Suppressor macrophage (primary cell): ENCODE results near the gene TEAD4.

Experiments
- DNase-seq, 4 experiments: peaks; one replicate each; pipeline ENCODE4 v3.0.0-alpha.2; 2020 to 2022
- total RNA-seq, 17 experiments: gene quantifications; one replicate each; lab custom pipeline; 2026; ENCODE audit warnings: mixed read lengths in 6 of 17, inconsistent platforms in 3 of 17; lab: John Stamatoyannopoulos, UW

TEAD4 gene
- total RNA-seq: 0 to 2.0 (median 0.31) reads per million in 17 experiments

DNA sequence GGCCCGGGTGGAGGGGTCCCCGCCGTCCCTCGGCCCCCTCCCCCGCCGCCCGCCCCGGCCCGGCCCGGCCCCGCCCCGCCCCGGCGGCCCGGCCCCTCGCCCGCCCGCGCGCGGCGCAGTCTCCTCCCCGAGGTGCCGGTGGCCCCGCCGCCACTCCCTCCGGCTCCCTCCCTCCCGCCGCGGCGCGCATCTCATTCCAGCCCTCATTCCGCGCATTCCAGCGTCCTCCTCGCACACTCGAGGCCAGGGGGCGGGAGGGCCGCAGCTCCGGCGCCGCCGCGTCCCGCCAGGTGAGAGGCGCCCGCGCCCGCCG is at the start of gene TEAD4:
Gene TEAD4, plus strand, starts transcription at position 206 of the 313 bp plus-strand sequence.
- DNase-seq: peak in 2 of 4 experiments; percentile 17 to 41

DNA sequence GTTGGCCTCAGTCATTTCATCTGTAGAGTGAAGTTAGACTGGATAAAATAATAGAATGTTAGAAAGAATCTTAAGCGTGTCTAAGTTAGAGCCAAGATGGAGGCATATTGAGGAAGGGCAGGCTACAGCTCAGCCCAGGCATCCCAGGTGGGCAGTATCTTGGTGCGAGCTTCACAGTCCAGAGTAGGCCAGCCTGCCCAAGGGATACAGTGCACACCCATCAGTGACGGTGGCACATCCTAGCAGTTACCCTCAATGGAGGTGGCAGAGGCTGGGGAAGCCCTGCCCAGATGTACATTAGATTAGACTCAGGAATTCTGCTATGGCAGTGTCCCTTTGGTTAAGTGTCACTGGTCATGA is 47.0 kb upstream of the TEAD4 start:
- DNase-seq: no peak

DNA sequence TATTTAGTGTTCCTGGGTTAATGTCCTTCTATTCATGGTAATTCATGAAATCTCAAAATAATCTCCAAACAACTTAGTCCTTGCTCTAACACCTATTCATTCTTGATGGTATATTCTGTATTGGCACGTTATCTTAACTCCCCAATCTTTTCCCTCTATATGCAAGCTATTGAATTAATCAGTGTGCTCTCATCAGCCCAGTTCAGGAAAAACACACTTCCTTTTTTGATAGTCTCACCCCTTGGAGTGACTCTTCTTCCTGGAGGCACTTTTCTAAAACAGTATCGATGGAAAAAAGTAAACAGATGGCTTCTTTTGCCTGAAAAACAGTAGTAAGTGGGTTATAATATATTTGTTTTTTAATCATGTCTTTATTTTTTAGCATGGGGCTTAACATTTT is 39.9 kb upstream of the TEAD4 start:
- DNase-seq: no peak

DNA sequence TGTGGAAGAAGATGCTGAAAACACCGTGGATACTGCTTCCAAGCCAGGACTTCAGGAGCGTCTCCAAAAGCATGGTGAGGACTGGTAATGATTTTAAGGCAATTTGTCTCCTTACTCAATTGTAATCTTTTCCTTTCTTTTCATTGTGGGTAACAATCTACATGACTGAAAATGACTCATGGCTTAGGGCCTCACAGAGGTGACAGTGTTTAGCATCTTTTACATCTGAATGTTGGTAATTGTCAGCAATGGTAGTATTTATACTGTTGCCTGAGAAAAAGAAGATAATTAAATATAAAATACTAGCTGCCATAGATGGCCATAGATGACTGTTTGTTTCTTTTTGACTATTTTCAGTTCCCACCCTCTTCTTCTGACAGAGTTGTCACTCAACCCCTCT is 36.9 kb upstream of the TEAD4 start:
- DNase-seq: no peak

DNA sequence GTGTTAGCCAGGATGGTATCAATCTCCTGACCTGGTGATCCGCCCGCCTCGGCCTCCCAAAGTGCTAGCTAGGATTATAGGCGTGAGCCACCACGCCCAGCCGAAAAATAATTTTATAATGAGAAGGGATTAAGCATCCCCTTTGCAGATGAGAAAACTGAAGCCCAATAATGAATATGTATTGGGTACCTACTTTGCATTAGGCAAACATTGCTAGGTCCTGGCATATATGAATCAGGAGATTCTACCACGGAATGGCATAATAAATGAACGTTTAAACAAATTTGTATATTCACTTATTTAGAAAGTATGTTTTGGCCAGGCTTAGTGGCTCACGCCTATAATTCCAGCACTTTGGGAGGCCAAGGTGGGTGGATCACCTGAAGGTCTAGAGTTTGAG is 36.1 kb upstream of the TEAD4 start:
- DNase-seq: no peak

DNA sequence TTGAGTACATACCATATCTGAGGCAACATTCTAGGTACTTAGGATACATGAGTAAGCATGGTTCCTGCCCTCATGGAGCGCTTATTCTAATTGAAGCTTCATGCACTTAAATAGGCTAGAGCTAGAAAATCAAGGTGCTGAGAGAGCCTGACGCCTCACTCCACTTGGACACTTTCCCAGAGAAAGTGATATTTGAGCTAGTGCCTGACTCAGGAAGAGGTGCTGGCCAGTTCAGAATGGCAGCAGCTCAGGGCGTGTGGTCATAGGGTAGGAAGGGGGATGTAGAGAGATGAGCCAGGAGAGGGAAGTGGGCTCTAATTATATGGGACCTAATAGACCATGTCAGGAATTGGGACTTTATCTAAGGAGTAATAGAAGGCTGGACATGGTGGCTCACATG is 35.2 kb upstream of the TEAD4 start:
- DNase-seq: no peak

DNA sequence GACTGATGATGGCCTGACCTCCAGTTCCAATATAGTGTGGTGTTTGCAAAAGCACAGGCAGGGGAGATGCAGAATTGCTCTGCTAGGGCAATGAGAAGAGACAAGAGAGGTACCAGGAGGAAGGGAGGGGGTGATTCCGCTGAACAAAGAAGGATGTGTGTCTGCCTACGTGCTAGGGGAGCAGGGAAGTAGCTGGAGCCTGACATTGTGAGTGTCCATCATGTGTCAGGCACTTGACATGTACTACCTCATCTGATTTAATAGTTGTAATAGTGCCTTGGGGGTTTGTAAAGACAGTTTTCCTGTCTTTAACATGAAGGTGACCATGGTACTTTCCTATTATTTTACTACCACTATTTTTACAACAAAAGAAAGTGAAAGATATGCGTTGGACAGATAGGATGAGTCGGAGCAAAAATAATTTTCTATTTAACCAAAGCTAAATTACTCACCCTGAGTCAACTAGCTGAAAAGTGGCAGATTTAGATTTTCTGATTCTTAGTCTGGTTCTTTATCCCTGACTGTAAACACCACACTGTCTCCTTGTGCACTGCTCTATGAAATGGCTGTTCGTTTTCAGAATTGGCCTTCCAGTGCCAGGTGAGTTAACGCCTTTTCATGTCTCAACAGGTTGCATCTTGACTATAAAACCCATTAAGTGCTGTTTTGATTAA is 33.7 kb upstream of the TEAD4 start:
- peak in 2 of 4 experiments; percentile 8 to 19 for DNase-seq

DNA sequence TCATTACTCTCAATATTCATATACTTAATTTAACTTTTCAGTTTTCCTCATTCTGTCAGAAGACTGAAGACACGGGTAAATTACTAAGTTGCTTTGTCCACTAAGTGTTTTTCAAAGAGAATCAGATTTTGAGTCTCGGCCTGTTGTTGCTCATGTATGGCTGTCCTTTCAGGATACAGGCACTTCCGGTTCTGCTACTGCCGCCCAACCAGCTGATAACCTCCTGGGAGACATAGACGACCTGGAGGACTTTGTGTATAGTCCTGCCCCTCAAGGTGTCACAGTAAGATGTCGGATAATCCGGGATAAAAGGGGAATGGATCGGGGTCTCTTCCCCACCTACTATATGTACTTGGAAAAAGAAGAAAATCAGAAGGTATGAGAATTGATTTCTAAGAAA is 28.3 kb upstream of the TEAD4 start:
- no peak for DNase-seq

DNA sequence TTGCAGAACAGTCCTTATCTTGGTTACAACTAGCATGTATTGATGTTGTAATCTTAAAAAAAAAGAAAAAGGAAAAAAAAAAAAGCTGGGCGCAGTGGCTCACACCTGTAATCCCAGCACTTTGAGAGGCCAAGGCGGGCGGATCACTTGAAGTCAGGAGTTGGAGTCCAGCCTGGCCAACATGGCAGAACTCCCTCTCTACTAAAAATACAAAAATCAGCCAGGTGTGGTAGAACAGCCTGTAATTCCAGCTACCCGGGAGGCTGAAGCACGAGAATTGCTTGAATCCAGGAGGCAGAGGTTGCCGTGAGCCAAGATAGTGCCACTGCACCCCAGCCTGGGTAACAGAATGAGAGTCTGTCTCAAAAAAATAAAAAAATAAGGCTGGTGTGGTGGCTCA is 25.6 kb upstream of the TEAD4 start:
- DNase-seq: no peak

DNA sequence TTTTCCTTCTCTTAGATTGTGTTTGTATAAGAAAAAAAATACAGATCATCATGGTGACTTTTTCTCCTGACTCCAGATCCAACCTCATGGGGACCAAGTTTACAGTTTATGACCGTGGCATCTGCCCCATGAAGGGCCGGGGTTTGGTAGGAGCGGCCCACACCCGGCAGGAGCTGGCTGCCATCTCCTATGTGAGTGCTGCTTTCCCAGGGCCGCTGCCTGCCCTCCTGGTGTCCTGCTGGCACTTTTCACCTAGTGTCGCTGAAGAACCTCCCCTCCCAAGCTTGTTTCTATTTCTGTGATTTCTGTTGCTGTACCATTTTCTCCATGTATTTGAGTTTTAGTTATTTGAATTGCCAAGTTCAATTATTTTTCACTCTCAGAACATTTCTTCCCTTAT is 24.8 kb upstream of the TEAD4 start:
- DNase-seq: no peak

DNA sequence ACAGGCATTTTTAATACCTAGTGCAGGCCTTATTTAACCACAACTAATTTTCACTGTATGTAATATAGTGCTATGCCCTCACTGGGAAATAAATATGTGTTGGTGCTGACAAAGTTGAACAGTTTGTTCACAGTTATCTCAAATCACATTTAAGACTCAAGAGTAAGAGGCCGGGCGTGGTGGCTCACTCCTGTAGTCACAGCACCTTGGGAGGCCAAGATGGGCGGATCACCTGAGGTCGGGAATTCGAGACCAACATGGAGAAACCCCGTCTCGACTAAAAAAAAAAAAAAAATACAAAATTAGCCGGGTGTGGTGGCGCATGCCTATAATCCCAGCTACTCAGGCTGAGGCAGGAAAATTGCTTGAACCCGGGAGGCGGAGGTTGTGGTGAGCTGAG is 22.9 kb upstream of the TEAD4 start:
- DNase-seq: no peak

DNA sequence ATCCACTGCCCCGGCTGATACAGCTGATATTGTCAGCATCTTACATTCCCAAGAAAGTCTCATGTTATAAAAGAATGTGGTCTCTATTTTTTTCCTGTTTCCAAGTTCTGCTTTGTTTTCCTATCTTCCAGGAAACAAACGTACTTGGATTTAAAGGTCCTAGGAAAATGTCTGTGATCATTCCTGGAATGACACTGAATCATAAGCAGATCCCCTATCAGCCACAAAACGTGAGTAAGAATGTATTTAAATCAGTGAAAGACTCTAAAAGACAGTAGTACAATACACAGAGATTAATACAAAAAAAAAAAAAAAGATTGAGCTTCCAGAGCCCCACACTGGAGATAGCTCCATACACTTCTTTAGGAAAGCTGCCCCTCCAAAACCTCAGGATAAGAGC is 21.7 kb upstream of the TEAD4 start:
- DNase-seq: no peak

DNA sequence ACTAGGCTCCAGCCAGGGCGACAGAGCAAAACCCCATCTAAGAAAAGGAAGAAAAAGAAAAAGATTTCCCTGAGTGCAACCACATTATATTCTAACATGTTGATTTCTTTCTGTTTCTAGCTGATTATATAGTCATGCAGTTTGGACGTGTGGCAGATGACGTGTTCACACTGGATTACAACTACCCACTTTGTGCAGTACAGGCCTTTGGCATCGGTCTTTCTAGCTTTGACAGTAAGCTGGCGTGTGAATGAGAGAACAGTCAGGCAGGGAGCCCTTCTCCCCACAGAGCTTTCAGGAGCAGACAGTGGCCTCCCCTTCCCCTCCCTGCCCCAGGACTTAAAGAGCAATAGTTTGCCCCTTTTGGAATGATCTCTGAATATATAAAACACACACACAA is 20.0 kb upstream of the TEAD4 start:
- DNase-seq: no peak

DNA sequence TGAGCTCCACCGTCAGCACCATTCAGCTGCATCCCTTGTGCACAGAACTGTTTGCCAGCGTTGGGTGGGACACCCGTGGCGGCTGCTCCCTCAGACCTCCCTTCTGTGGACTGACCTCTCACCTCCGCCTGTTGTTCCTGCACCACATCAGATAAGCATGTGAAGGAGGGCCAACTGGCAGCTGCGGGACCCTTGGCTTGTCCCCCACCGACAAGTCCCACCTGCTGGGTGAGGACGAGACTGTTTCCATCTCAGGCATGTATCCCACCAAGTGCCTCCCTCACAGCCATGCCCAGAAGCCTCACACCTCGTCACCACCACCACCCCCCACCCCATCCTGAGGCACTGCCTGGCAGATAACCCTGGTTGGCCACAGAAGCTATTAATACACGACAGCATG is 18.6 kb upstream of the TEAD4 start:
- no peak for DNase-seq

DNA sequence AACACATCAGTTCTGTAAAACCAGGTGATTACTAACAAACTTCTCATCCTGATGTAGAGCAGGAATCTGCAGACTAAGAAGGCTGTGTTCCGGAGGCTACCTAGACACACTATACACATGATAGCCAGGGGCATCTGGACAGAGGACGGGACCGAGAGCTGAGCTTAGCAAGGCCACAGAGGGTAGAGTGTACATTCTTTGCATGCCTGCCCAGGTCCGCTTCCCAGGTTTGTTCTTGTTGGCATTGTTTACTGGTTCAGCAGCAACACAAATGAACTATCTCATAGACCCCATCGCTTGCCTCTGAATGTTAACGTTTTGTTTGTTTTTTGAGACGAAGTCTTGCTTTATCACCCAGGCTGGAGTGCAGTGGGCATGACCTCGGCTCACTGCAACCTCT is 17.7 kb upstream of the TEAD4 start:
- DNase-seq: no peak

DNA sequence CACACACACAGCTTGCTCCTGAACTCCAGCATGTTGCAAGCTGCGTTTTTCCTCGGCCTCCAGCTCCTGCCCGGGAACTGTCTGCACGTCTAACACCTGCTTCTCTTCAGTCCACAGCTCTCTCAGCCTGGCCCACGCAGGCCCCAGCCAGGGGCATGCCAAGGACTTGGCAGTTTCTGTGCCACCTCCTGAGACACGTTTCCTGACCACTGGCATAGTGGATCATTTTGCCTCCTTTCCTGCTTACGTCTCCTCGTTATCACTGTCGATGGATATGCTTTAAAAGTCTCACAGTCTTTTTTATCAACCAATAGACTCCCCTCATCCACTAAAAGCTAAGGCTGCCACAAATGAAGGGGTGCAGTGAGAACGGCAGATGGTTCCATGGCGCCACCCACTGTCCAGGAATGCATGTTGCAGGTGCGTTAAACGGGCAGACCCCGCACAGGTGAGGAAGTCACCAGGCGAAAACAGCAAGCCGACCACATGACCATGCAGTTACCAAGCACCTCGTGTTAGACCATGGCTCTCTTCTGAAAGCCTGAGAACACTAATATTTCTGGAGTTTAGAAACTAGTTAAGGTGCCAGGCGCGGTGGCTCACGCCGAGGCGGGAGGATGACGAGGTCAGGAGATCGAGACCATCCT is 14.7 kb upstream of the TEAD4 start:
- peak in 3 of 4 experiments; percentile 9 to 39 (median 32) for DNase-seq

DNA sequence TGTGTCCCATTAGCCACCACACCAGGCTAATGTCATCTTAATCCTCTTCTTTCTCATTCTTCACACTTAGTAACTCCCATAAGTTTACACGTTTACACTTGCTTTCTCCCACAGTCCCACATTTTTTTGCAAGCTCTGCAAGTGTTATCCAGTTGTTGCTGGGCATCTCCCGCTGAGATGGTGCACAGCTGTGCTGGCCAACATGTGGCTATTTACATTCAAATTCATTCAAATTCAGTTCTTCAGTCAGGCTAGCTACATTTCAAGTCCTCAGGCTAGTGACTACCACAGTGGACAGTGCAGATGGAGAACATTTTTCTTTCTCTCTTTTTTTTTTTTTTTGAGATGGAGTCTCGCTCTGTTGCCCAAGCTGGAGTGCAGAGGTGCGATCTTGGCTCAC is 9.8 kb upstream of the TEAD4 start:
- DNase-seq: no peak

DNA sequence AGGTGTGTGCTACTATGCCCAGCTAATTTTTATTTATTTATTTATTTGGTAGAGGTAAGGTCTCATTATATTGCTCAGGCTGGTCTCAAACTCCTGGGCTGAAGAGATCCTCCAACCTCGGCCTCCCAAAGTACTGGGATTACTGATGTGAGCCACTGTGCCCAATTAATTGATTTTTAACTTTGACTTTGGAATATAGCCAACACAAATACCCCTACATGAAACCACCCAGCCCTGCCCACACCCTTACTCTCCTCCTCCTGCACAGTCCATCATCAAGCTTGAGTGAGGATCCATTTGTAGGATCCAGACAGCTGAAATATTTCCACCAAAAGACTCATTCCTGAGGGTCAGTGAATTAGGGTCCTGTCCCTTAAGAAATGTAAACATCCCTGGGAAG is 3.3 kb upstream of the TEAD4 start:
- no peak for DNase-seq

DNA sequence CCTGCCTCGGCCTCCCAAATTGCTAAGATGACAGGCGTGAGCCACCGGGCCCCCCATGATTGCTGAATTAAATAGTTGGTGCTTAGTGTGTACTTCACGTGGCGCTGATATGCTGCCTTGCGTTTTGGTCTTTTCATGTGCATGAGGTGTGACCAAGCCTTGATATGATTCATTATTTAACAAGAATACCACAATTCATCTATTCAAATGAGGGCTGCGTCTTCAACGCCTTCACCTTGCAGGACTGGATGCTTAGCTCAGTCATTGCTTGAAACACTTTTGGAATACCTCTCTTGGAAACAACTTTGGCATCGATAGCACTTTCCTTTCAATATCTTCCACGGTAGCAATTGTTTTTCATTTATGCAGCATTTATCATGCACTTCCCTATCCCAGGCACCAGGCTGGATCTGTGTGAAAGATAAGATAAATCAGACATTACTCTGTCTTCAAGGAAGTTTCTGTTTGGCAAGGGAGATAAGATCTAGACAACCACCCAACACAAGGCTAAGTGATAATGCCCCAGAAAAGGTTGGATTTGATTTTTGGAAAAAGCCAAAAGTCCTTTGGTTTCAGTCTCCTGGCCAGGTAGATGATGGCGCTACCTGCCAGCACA is 1.3 kb upstream of the TEAD4 start:
- DNase-seq: no peak

DNA sequence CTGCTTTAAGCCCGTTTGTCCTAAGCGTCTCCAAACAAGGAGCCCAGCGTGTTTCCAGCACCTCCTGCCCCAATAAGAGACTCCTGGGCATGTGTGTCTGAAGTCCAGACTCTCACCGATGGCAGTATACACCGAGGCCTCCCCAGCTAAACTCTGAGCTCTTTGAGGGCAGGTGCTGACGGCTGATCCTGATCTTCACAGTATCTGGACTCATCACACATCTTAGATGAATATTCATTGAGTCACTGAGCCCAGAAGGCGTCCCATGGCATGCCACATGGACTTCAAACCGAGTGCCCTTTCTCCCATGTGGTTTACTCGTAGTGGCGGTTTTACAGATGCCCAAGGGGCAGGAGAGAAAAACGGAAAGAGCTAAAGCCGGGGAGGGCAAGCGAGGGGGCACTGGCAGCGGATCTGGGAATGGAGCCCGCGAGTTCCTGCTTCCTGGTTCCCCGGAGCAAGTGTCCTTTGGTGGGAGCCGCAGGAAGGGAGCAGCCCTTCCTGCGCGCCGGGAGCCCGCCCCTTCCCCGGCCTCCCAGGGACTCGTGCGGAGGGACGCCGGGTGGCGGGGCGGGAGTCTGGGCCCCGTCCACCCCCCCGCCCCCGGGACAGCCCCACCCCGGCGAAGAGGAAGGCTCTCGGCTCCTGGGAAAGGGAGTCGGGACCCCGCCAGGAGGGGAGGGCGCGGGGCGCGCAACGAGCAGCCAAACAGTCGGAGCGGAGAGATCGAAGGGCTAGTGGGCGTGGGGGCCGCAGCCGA is 585 bp upstream of the TEAD4 start:
- peak in 2 of 4 experiments; percentile 6 to 18 for DNase-seq

DNA sequence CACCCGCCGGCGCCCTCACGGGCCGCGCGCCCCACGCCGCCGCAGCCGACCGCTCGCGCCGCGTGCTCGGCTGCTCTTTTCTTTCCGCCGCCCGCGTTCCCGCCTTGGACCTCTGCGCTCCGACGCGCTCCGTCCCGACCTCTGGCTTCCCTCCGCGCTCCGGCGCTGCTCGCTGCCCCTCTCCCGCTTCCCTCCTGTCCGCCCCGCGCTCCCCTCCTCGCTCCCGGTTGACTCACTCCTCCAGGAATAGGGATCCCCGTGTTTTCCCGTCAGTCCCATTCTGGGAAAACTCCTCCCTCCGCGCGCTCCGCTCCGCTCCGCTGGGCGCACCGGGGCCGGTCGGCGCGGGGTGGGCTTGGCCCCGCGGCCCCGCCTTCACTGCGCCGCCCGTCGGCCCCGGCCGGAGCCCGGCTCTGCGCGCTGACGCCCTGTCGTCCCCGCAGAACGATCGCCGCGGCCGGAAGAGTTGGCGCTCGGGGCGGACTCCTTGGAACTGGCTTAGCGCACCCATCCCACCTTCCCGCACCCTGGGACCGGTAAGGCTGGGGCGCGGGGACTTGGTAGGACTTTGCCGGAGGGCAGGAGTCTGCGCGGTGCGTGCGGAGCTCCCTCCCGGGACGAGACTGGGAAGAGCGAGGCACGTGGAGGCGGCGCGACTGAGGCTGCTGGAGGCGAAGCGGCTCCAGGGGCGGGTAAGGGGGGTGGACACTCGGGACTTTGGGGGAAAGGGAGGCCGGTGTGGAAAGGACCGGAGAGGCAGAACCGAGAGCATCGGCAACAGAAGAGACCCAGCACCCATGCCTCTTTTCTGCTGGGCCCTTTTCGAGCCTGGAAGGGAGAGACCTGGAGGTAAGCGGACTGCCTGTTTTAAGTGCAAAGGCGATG is 550 bp downstream of the TEAD4 start:
- peak in 2 of 4 experiments; percentile 7 to 20 for DNase-seq

DNA sequence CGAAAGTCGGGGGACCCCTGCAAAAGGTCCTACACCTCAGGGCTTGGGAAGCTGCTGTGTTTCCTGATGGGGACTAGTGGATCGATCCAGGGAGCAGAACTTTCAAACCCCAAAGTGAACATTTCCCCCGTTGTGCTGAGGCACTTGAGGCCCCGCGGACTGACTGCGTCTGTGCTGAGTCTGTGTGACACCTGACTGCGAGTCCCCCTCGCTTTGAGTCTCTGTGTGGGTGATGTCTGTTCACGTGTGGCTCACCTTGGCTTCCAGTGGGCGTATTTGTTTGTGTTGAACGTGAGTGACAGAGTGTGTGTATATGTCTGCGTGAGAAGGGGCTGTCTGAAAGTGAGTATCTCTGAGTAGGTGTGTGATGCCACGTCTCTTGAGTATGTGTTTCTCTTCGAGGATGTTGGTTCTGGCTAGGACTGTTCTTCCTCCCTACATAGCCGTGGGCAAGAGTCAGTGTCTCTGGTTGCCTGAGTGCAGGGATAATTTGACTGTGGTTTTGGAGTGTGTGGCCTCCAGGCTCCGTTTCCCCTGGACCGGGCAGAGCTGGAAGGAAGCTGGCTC is 1.3 kb downstream of the TEAD4 start:
- DNase-seq: no peak
